ENCODE measurements around the gene TBC1D10B.
A peak's percentile ranks its signal among the peaks of the same experiment; 100 is the strongest.
"Not testable (repeated sequence)": the region's sequence is repeated elsewhere in the genome, so short reads cannot be mapped to it uniquely, and the experiment has no call there.

Gene TBC1D10B

GRCh38 chr16:30398661-30399434, 28.6 kb upstream of the TBC1D10B start:
- DNase-seq (ENCODE audit: low read depth in 2 of 3, low spot score in 2 of 3), result no peak

- DNase-seq (ENCODE audit: low read depth in 2 of 3, low spot score in 2 of 3), result no peak
Observed at GRCh38 chr16:30397776-30398660, 27.7 kb upstream of the TBC1D10B start.

GRCh38 chr16:30397056-30397455, 26.8 kb upstream of the TBC1D10B start:
- no peak for DNase-seq (ENCODE audit: low read depth in 2 of 3, low spot score in 2 of 3)

GRCh38 chr16:30396627-30397026, 26.3 kb upstream of the TBC1D10B start:
- not testable (repeated sequence) for DNase-seq (ENCODE audit: low read depth in 2 of 3, low spot score in 2 of 3)

- DNase-seq (ENCODE audit: low read depth in 2 of 3, low spot score in 2 of 3), result no peak
Observed at GRCh38 chr16:30395992-30396585, 25.8 kb upstream of the TBC1D10B start.

GRCh38 chr16:30395155-30395991, 25.1 kb upstream of the TBC1D10B start, which contains the start of gene ZNF48:
TSS of gene ZNF48 (plus strand) at chr16:30395420. CDS start at chr16:30395795, 375 bp downstream.
- peak in 1 of 3 experiments; percentile 45 for DNase-seq (ENCODE audit: low read depth in 2 of 3, low spot score in 2 of 3)

- DNase-seq (ENCODE audit: low read depth in 2 of 3, low spot score in 2 of 3), result no peak
Observed at GRCh38 chr16:30394592-30395154, 24.4 kb upstream of the TBC1D10B start.

- no peak for DNase-seq (ENCODE audit: low read depth in 2 of 3, low spot score in 2 of 3)
Observed at GRCh38 chr16:30383521-30383920, 13.2 kb upstream of the TBC1D10B start.

GRCh38 chr16:30382111-30382881, 12.0 kb upstream of the TBC1D10B start, which contains the start of gene SEPTIN1:
TSS of gene SEPTIN1 (minus strand) at chr16:30382561. CDS start at chr16:30382542, 19 bp downstream.
- DNase-seq (ENCODE audit: low read depth in 2 of 3, low spot score in 2 of 3), result peak; percentile 59 to 61 (median 60)

- no peak for DNase-seq (ENCODE audit: low read depth in 2 of 3, low spot score in 2 of 3)
Observed at GRCh38 chr16:30381291-30382041, 11.2 kb upstream of the TBC1D10B start.

GRCh38 chr16:30380803-30381208, 10.5 kb upstream of the TBC1D10B start:
- no peak for DNase-seq (ENCODE audit: low read depth in 2 of 3, low spot score in 2 of 3)

- no peak for DNase-seq (ENCODE audit: low read depth in 2 of 3, low spot score in 2 of 3)
Observed at GRCh38 chr16:30380072-30380802, 9.9 kb upstream of the TBC1D10B start.

GRCh38 chr16:30379158-30379783, 9.0 kb upstream of the TBC1D10B start:
- no peak for DNase-seq (ENCODE audit: low read depth in 2 of 3, low spot score in 2 of 3)

GRCh38 chr16:30378236-30379157, 8.2 kb upstream of the TBC1D10B start:
- peak; percentile 98 to 100 (median 99) for DNase-seq (ENCODE audit: low read depth in 2 of 3, low spot score in 2 of 3)

- DNase-seq (ENCODE audit: low read depth in 2 of 3, low spot score in 2 of 3), result peak; percentile 61 to 72 (median 62)
Observed at GRCh38 chr16:30377812-30378235, 7.5 kb upstream of the TBC1D10B start.

GRCh38 chr16:30377050-30377811, 6.9 kb upstream of the TBC1D10B start:
- DNase-seq (ENCODE audit: low read depth in 2 of 3, low spot score in 2 of 3), result no peak

Measured in activated CD8-positive, alpha-beta memory T cell treated with anti-CD3 and anti-CD28 coated beads for 48 hours (primary cell).